Measurements from ENCODE around the gene CST3. TPM values are rescaled to one million over a fixed set of nuclear protein-coding genes. Genes with fewer than 3 reads are reported as not detected.

CST3 gene
- total RNA-seq, 2 donors from 2014 or later, result 1,234 to 1,451 TPM

DNA sequence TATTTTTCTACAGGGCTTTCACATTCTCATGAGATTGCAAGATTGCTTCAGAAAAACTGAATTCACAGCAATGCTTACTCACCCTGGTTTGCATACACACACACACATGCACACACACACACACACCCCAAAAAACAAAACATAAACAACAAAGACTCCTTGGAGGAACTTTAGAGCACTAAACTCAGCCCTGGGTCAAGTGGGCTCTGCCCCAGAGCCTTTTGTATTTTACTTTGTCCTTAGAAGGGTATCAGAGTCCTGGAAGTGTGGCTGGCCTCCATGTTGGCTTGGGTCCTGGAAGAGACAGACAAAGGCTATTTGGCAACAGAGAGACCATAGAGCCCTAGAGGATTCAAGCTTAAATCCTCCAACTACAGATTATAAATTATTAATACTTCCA, 24.1 kb downstream of the CST3 start:
- intact Hi-C loops (cut with DNase I), result no loop called here
- DNase-seq (ENCODE audit: low spot score), result no peak

DNA sequence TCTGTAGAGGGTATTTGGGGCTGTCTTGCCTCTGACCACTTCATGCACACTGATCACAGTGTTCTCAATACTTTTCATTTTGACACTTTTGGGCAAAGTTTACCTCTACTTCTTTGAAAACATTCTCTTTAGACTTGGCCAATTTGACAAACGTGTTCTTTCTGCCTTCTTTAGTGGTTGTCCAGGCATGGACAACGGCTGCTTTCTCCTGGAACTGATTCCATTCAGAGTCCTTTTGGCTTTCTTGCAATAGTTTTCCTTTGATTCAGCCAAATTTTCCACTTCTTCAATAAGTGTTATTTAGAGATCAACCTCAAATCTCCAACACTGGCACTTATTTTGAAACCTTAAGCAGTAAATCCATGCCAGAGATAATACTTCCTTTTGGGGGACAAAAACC, 25.4 kb downstream of the CST3 start:
- intact Hi-C loops (cut with DNase I), result no loop called here
- no peak for DNase-seq (ENCODE audit: low spot score)

DNA sequence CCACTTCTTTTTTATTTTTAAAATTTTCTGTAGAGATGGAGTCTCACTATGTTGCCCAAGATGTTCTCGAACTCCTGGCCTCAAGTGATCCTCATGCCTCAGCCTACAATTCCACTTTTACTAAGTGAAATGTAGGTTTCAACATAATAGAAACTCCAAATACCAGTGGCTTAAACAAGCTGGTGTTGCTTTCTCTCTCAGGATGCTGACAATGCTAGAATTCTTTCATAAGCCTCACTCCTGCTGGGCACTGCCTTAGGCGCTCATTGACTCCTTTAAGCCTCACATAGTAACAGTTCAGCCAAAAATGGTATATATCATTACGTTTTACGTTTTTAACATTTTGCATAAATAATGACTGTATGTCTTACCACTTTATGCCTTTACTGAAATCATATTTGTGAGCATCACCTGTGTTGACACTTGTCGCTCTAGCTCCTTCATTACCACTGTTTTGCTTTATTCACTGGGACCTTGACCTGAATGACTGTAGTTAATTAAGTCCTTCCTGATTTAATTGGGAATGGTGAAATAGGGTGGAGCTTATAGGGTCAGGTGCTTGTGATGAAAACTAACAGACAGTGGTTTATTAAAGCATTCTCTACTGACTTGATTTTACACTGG, 28.2 kb downstream of the CST3 start:
- intact Hi-C loops (cut with DNase I), result loop anchor here in 1 of 2 donors (5.0 kb wide), 1 partner anchor 167 kb away; no protein-coding TSS in a partner anchor

DNA sequence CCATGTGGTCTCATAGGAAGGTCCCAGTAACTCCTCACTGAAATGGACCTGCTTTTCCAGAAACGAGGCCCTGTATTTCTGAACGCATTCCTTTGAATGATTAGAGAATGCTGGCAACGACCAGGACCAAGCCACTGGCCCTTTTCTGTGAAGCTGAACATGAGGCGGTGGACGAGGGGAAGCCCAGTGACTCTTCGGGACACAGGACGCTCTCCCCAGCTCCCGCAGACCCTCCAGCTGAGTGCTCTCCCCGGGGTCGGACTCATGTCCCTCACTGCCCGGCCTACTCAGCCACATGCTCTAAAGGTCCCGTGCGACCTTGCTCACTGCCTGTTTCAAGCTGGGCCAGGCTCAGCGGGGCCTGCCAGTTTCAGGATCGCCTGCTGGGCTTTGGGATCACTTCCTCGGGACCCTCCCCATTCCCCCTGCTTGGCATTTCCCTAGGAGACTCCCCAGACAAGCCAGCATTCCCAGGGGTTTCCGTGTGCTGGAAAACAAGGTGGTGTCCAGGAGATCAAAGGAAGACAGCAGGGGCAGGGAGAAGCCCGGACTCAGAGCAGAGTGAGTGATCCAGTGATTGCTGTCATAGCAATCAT, 29.4 kb downstream of the CST3 start:
- intact Hi-C loops (cut with DNase I), result loop anchor here in 1 of 2 donors (5.0 kb wide), 1 partner anchor 166 kb away; no protein-coding TSS in a partner anchor

More for the DNA sequence above, 28.2 kb downstream of the CST3 start:
- no peak for DNase-seq (ENCODE audit: low spot score)

DNA sequence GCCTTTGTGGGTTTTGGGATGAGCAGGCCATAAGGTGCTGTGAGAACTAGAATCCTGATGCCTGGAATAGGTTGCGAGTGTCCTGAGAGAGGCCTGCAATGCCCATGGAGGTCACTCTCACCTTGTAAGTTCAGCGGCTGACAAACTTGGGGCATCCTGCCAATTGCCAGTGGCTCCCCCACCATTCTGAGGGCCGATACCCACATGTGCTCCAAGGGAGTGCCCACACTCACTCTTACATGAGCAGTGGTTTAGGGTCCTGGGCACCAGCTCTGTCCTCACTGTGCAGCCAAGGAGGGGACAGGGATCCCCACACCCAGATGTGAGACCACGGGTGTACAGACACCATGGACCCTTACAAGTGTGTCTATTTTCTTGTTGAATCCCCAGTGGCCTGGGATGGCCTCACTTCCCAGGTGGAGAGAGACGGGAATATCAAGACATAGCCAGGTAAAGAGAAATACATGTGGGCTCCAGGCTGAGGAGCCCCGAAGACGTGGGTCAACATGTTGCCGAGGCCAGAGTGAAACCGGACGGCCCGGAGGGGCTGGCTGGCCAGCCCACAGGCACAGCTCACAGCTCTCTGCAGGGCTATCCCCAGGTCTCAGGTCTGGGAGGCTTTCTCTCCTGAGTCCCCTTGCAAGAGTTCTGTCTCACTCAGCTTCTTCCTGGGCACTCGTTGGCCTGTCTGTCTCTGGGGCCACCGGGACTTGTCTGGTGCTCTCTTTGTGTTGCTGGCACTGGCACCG, 30.1 kb downstream of the CST3 start:
- no peak for DNase-seq (ENCODE audit: low spot score)
- intact Hi-C loops (cut with DNase I), result loop anchor here in 1 of 2 donors (5.0 kb wide), 1 partner anchor 165 kb away; no protein-coding TSS in a partner anchor

More for the DNA sequence above, 29.4 kb downstream of the CST3 start:
- no peak for DNase-seq (ENCODE audit: low spot score)

DNA sequence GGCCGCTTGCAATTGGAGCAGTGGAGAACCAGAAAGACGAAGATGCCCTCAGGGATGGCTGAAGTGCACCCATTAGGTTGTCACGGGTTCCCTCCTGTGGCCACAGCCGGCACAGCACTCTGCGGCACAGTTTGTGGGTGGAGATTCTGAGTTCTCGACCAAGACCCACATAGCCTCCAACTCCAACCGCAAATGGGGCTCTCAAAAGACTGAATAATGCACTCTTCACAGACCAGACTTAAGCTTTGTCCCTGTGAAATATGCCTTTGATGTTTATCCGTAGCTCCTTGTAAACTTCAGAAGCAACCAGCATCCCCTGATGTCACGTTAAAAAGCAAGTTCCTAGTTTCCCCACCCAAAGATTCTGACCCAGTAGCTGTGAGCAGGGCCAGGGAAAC, 31.1 kb downstream of the CST3 start:
- intact Hi-C loops (cut with DNase I), result loop anchor here in 1 of 2 donors (5.0 kb wide), 1 partner anchor 164 kb away; no protein-coding TSS in a partner anchor
- peak; percentile 92 for DNase-seq (ENCODE audit: low spot score)

DNA sequence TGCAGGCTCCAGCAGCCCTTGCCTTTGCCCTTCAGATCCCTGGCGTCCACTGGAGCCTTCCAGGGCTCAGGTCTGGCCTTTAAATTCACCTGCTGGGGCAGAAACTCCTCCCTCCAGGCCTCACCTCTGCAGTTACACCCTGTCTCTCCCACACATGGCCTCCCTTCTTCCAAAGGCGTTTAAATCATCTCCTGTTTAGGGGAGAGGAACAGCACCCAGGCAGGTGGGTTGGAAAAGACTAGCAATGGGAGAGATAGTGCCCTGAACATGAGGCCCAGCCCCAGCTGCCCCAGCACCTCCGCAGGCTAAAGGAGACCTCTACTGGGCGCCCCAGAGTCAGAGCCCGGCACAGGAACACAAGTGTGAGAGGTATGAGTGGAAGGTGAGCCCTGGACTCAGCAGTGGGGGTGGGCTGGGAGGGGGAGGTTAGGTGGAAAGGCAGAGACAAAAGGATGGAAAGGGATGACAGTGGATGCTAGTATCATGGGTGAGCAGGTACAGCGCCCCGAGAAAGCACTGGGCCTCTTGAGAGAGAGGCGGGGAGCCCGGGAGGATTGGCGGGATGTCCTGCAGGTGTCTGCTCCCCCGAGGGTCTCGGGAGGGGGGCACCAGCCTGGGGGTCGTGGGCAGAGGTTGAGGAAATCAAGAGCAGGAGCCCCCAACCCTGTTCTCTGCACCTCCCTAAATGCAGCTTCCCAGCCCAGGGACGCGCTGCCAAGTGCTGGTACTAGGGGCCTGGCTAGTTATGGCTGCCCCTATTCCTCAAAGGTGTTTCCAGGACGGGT, 31.7 kb downstream of the CST3 start, which contains the start of gene CST9:
TSS of gene CST9 (minus strand) at position 51 of the 785 bp plus-strand sequence. CDS start 53 bp downstream, outside the sequence.
- DNase-seq (ENCODE audit: low spot score), result no peak
- intact Hi-C loops (cut with DNase I), result loop anchor here in 1 of 2 donors (5.0 kb wide), 1 partner anchor 164 kb away; no protein-coding TSS in a partner anchor

DNA sequence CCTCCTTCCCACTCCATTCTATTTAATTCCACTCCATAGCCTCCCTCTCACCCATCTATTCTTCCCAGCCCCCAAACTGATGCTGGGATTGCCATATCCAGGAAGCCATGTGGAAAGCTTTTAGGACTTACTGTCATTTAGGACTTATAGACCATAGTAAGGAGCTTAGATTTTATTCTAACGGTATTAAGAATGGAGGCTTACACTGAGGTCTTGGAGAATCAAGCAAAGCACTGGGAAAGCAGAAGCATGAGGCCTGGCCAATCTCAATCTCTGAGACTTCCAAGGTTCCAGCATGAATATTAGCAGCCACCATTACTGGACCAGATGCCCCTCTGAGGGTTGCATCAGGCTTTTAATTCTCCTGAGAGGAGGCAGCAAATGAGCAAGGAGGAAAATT, 33.4 kb downstream of the CST3 start:
- intact Hi-C loops (cut with DNase I), result no loop called here
- no peak for DNase-seq (ENCODE audit: low spot score)

DNA sequence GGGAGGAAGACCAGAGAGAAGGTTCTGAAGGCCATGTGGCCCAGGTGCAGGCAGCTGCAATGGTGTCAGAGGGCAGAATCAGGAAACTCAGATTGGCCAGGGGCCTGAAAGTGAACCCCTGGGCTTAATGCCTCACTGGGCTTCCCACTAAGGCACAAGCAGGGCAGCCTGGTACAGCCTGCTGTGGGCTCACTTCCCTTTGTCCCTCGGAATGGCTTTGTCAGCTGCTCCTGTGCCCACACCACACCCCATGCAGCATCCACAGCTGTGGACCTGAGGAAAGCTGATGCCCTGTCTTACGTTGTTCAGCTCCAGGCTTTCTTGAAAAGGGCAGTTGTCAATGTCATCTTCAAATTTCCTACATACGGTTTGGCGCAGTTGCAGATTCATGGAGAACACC, 34.4 kb downstream of the CST3 start:
- DNase-seq (ENCODE audit: low spot score), result no peak

DNA sequence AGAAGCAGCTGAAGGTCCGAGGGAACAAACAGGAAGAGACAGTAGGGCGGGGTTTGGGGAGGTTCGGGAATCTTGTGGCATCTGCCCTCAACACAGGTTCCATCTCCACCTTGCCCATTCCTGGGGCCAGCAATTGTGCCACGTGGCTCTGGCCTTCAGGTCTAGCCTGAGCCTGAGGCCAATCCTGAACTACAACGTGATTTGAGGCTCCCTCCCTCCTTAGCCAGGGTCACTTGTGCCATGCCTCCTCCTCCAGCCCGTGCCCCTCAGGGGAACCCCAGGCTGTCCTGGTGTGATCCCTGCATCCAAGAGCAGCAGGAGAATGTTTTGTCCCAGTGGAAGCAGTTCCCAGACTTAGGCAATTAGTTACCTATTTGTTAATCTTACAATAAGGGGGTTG, 35.1 kb downstream of the CST3 start:
- no peak for DNase-seq (ENCODE audit: low spot score)
- intact Hi-C loops (cut with DNase I), result no loop called here

More for the DNA sequence above, 34.4 kb downstream of the CST3 start:
- intact Hi-C loops (cut with DNase I), result no loop called here

DNA sequence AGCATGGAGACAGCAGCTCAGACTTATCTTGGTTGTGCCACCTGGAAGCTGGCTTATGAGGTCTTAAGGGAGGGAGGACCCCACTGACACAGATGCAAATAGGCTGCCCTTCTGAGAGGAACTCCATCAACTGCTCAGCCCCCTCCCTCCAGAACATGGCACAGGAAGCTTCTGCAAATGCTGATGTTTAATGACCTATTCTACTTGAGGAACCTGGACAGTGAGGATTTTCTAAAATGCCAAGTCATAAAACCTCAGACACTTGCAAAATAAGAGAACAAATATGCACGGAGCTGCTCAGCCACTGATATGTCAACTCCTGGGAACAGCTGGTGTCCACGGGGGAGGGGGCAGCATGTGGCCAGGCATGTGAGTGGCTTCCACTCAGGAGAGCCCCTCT, 35.5 kb downstream of the CST3 start:
- intact Hi-C loops (cut with DNase I), result no loop called here
- DNase-seq (ENCODE audit: low spot score), result no peak

DNA sequence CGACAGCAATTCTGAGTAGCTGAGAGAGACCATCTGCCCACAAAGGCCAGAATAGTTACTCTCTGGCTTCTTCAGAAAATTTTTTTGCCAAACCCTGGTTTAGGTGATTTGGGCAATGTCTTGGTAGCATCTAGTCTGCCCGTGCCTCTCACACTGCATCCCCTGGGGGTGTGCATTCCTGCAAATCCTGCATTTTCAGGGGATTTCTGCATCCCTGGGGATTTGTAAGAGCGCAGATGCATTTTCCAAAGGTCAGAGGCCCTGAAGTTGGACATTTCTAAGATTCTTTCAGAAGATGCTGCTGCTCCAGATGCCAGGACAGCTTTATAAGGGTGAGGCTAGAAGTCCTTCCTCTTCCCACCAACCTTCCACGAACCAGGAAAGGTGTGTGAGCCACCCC, 36.0 kb downstream of the CST3 start:
- intact Hi-C loops (cut with DNase I), result no loop called here
- no peak for DNase-seq (ENCODE audit: low spot score)

DNA sequence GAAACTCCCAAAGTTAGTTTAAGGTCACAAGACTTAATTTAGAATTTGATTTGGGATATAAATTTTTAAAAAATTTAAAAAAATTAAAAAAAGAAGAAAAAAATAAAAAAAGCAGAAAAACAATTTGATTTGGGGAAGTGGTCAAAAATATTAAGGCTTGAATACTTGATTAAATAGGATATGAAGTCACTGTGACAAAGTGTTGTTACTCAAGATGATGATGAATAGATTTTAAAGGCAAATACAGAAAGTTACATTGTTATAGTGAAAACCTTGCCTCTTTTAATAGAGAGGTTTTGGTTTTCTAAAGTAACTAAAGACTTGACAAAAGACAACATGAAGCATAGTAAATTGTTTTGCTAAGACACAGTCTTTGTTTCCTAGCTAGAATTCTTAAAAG, 39.3 kb downstream of the CST3 start:
- intact Hi-C loops (cut with DNase I), result no loop called here
- no peak for DNase-seq (ENCODE audit: low spot score)

DNA sequence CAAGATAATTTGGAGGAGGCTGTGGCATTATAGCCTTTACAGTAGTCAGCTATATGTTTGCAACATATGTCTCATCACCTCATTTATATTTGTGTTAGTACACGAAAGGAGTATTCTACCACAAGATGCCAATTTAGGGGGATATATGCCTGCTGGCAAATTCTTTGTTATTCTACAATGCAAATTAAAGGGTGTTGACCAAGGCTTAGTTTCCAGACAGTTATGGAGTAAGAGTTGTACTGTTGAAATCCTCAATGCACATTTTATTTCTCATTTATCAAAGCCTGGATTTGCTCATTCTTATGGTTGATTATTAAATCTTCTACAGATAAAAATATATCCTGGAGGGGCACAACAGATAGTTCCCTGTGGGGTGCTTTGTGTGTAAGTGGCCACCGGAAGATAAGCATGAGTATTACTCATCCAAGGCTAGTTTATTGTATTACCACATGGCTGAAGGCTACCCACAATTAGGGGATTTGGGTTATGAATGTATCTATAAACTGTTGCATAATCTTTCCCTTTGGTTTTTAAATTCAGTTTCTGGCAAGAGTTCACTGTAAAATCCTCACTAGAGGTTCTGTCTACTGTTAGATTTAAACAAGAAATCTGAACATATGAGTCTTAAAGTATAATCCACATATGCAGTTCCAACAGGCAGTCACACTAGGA, 41.0 kb downstream of the CST3 start:
- no peak for DNase-seq (ENCODE audit: low spot score)
- intact Hi-C loops (cut with DNase I), result no loop called here

DNA sequence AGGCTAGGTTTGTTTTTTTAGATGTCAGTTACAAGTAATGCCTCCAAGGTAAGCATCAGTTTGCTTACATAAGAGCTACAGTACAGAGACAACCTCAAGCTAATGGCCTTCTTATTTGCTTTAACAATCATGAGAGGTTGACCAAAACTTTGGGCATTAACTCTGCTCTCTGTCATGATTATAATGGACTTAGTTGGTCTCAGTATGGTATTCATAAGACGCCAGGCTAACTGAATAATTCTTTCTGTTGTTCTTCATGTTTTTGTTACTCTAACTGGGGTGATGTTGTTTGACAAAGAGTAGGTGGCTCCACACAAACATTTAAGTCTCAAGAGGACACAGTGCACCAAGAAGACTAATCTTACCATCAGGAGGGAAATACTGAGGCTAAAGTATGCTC, 41.8 kb downstream of the CST3 start:
- DNase-seq (ENCODE audit: low spot score), result no peak

DNA sequence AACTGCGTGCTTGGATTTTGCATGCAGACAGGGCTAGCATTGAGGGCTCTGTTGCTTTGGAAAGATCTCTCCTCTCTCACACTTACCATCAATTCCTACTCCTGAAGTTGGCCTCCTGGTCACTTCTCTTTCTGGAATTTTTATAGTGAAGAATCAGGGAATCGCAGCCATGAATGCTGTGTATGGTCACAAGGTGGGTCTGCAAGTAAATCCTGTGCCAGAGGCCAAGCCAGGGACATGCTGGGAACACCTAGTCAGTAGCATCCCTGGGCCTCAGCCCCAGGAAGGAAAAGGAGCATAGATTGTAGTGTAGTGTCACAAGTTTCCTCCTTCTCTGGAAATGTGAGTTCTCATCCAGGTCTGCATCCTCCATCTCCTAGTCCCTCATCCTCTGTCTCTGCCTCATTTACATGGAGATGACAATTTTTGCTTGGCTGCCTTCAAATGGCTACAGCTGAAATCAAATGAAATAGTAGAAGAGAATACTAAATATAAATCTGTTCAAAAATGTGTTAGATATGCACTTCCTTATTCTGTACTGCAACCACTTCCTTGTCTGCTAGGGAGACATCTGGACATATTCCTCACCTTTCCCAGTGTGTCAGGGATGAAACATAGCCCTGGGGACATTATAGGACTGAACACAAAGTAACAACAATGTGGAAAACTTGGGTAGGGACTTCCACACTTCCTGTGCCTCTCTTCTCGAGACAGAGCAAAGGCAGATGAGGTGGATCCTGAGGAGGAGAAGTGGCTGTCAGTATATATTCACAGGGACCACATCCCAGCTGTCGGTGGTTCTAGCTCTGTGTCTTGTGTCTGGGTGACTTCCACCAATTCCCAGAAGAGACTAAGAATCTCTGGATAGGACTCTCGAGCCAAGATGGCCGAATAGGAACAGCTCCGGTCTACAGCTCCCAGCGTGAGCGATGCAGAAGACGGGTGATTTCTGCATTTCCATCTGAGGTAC, 49.0 kb downstream of the CST3 start:
- intact Hi-C loops (cut with DNase I), result no loop called here

More for the DNA sequence above, 41.8 kb downstream of the CST3 start:
- intact Hi-C loops (cut with DNase I), result no loop called here

DNA sequence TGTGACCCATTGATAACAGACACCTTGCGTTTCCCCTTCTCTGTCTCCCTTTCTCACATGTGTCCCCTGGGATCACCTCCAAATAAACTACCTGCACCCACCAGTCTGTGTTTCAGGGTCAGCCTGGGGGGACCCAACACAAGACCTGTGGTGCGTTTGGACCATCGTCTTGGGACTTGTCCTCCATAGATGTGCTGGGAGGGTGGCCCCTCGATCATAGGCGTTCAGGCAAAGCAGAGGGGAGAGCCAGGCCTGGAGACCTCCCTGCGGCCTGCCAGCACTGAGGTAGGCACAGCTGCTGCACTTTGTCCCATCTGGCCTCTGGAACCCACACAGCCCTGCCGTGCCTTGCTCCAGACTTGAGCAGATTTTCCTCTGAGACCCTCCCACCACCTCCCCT, 50.1 kb downstream of the CST3 start:
- no peak for DNase-seq (ENCODE audit: low spot score)
- intact Hi-C loops (cut with DNase I), result no loop called here

More for the DNA sequence above, 49.0 kb downstream of the CST3 start:
- DNase-seq (ENCODE audit: low spot score), result no peak

Data from posterior vena cava (tissue), 2 donors.